Loucy (cell line): ENCODE results near the gene TENM3.

Experiments used
- H2AFZ ChIP-seq: fragments of 200-600 bp; sonication (generic); 2 replicates; pipeline ENCODE4 v1.6.0; 2016; ENCODE audit warnings: antibody characterized with exemption, mild to moderate bottlenecking, low read length, moderate library complexity
- H3F3A ChIP-seq: fragments of 200-600 bp; 2 replicates; pipeline ENCODE4 v1.6.0; 2016; ENCODE audit warnings: antibody characterized with exemption, low read depth, mild to moderate bottlenecking
- H3K27me3 ChIP-seq: fragments of 200-600 bp; sonication (generic); 2 replicates; pipeline ENCODE4 v1.6.1; 2014; ENCODE audit warnings: low read length, mild to moderate bottlenecking; ENCODE audit not compliant: insufficient read depth, poor library complexity, severe bottlenecking
- H3K36me3 ChIP-seq: fragments of 200-600 bp; sonication (generic); 2 replicates; pipeline ENCODE4 v1.6.1; 2016; ENCODE audit warnings: low read length; ENCODE audit not compliant: insufficient read depth
- H3K4me1 ChIP-seq: fragments of 200-600 bp; sonication (generic); 2 replicates; pipeline ENCODE4 v1.5.1; 2014; ENCODE audit warnings: low read length, mild to moderate bottlenecking; ENCODE audit not compliant: insufficient read depth, poor library complexity, severe bottlenecking
- H3K4me2 ChIP-seq: fragments of 200-600 bp; sonication (generic); 2 replicates; pipeline ENCODE4 v1.6.0; 2014; ENCODE audit warnings: antibody characterized with exemption, low read length, low read depth, mild to moderate bottlenecking; ENCODE audit not compliant: poor library complexity, severe bottlenecking
- H3K4me3 ChIP-seq: fragments of 200-600 bp; sonication (generic); 2 replicates; pipeline ENCODE4 v1.5.1; 2014; ENCODE audit warnings: low read length, mild to moderate bottlenecking, mixed read lengths; ENCODE audit not compliant: poor library complexity, severe bottlenecking
- H3K79me2 ChIP-seq: fragments of 200-600 bp; sonication (generic); 2 replicates; pipeline ENCODE4 v1.6.1; 2014; ENCODE audit warnings: low read length; ENCODE audit not compliant: insufficient read depth
- H3K9ac ChIP-seq: fragments of 200-600 bp; sonication (generic); 2 replicates; pipeline ENCODE4 v1.6.0; 2014; ENCODE audit warnings: mild to moderate bottlenecking, low read depth, low read length, moderate library complexity; ENCODE audit not compliant: poor library complexity, severe bottlenecking
- H3K9me2 ChIP-seq: fragments of 200-600 bp; sonication (generic); replicated peaks from 2 replicates; pipeline ENCODE4 v1.6.1; 2016; ENCODE audit warnings: low read depth, low read length, mixed read lengths
- H3K9me3 ChIP-seq: fragments of 200-600 bp; sonication (generic); 2 replicates; pipeline ENCODE4 v1.6.1; 2014; ENCODE audit warnings: mild to moderate bottlenecking, antibody characterized with exemption, low read length, low read depth; ENCODE audit not compliant: insufficient read depth
- H4K20me1 ChIP-seq: fragments of 200-600 bp; sonication (generic); 2 replicates; pipeline ENCODE4 v1.6.0; 2014; ENCODE audit warnings: antibody characterized with exemption, low read length, mild to moderate bottlenecking; ENCODE audit not compliant: insufficient read depth, poor library complexity, severe bottlenecking
- CTCF ChIP-seq: fragments of 200-600 bp; sonication (generic); conservative IDR thresholded peaks from 2 replicates; pipeline ENCODE4 v1.5.1; 2014; ENCODE audit warnings: mild to moderate bottlenecking, antibody characterized with exemption, low read length
- EZH2phosphoT487 ChIP-seq: fragments of 200-600 bp; IDR thresholded peaks from 2 replicates; pipeline ENCODE4 v1.6.1; 2018; ENCODE audit warnings: antibody characterized with exemption, mild to moderate bottlenecking, moderate library complexity, borderline replicate concordance

Gene TENM3

GRCh38 chr4:182426901-182427300, 183.7 kb downstream of the TENM3 start:
- H3K9me3 ChIP-seq = no peaks in the 10 kb centered on the region
- H2AFZ ChIP-seq = no peak overlapping the region
- H3F3A ChIP-seq = no peaks in the 10 kb centered on the region
- no peaks in the 10 kb centered on the region for H3K4me1 ChIP-seq
- H3K9me2 ChIP-seq = no peaks in the 10 kb centered on the region
- TF ChIP-seq CTCF = no peak
- no peak for TF ChIP-seq EZH2phosphoT487
- no peak overlapping the region for H3K9ac ChIP-seq
- H3K36me3 ChIP-seq = no peaks in the 10 kb centered on the region
- H4K20me1 ChIP-seq = no peaks in the 10 kb centered on the region
- H3K4me3 ChIP-seq = no peak overlapping the region
- no peaks in the 10 kb centered on the region for H3K27me3 ChIP-seq
- H3K4me2 ChIP-seq = no peak overlapping the region
- no peaks in the 10 kb centered on the region for H3K79me2 ChIP-seq

DNA sequence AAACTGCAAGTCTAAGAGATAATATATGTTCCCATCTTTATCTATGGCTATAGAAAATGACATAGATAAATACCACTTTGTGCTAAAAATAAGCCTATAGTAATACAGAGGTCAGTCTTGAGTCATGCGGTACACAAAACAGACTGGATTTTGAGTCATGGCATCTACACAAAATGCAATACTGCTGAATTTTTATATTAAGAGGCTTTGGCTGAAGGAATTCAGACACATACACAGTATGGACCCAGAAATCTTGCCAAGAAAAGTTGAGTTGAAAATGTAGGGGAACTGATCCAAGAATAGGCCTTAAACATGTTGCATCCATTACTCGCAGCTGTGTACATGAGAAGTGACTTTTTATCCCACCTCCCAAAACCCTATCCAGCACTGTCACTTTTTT, 184.4 kb downstream of the TENM3 start:
- Histone ChIP-seq H3K36me3 (no peaks in the 10 kb centered on the region), H3K4me2 (no peak overlapping the region), H3K79me2 (no peaks in the 10 kb centered on the region), H3F3A (no peaks in the 10 kb centered on the region), H3K4me1 (no peaks in the 10 kb centered on the region), H3K9ac (no peak overlapping the region), H3K9me2 (no peaks in the 10 kb centered on the region), H3K9me3 (no peaks in the 10 kb centered on the region), H4K20me1 (no peaks in the 10 kb centered on the region), H2AFZ (no peak overlapping the region), H3K4me3 (no peak overlapping the region), H3K27me3 (no peaks in the 10 kb centered on the region)
- TF ChIP-seq EZH2phosphoT487 (no peak), CTCF (no peak)

GRCh38 chr4:182429896-182430295, 186.7 kb downstream of the TENM3 start:
- Histone ChIP-seq H3K79me2 (no peaks in the 10 kb centered on the region), H3K4me2 (no peak overlapping the region), H3K4me1 (no peaks in the 10 kb centered on the region), H3K36me3 (no peaks in the 10 kb centered on the region), H3K9ac (no peak overlapping the region), H3K4me3 (no peak overlapping the region), H2AFZ (no peak overlapping the region), H3K27me3 (no peaks in the 10 kb centered on the region), H4K20me1 (no peaks in the 10 kb centered on the region), H3F3A (no peaks in the 10 kb centered on the region), H3K9me3 (no peaks in the 10 kb centered on the region), H3K9me2 (no peaks in the 10 kb centered on the region)
- TF ChIP-seq EZH2phosphoT487 = no peak
- TF ChIP-seq CTCF = no peak
